Measurements from ENCODE around the gene FUCA1.
"Not testable (repeated sequence)": the region's sequence is repeated elsewhere in the genome, so short reads cannot be mapped to it uniquely, and the experiment has no call there.

The FUCA1 gene

DNA sequence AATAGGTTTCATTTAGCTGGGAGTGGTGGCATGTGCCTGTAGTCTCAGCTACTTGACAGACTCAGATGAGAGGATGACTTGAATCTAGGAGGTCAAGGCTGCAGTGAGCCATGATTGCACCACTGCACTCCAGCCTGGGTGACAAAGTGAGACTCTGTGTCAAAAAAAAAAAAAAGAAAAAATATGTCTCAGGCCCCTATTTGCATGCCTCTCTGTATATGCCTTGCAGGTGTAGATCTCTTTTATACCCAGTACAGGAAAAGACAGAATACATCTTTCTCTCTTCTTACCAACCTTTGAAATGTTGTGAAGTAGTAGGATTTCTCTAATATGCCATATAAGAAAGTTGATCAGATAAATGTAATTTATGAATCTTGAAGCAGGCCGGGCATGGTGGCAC, 38.6 kb upstream of the FUCA1 start:
- no peak for DNase-seq
- Histone ChIP-seq H3K27me3 (replicated peaks) (peaks cover 29% of the 10 kb centered on the region), H3K4me3 (ENCODE audit: low read depth, low read length) (no peak overlapping the region), H3K36me3 (replicated peaks) (no peaks in the 10 kb centered on the region), H3K27ac (no peak overlapping the region)
- TF ChIP-seq, protein P1, sequence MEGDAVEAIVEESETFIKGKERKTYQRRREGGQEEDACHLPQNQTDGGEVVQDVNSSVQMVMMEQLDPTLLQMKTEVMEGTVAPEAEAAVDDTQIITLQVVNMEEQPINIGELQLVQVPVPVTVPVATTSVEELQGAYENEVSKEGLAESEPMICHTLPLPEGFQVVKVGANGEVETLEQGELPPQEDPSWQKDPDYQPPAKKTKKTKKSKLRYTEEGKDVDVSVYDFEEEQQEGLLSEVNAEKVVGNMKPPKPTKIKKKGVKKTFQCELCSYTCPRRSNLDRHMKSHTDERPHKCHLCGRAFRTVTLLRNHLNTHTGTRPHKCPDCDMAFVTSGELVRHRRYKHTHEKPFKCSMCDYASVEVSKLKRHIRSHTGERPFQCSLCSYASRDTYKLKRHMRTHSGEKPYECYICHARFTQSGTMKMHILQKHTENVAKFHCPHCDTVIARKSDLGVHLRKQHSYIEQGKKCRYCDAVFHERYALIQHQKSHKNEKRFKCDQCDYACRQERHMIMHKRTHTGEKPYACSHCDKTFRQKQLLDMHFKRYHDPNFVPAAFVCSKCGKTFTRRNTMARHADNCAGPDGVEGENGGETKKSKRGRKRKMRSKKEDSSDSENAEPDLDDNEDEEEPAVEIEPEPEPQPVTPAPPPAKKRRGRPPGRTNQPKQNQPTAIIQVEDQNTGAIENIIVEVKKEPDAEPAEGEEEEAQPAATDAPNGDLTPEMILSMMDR (IDR thresholded peaks at IDR 0.05; ENCODE audit: low read depth, low read length, missing control alignments), result no peak
- in situ Hi-C loops (cut with HindIII; ENCODE audit: low pct_ligation_motif_present, low sequenced_read_pairs), result no loop called here

DNA sequence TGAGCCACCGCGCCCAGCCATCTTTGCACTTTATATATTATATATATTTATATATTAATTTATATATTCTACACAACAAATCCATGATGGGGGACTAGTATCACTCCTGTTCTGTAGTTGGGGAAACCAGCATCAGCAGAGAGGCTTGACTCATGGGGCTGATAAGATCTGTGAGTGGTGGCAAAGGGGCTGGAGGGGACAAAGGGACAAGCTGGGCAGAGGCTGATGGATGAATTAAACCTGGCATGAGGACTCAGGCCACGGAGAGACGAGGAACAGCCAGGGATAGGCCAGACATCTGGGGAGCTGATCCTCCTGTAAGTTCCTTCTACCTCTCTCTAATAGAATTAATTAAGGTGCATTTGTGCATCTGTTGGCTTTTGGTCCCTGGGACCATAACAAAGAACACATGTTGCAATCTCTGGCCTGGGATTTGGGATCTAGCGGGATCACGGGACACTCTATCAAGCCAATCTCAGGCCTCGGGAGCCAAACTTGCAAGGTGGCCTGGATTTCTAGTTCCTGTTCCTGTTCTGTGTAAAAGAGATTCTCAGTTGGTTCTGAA, 37.5 kb upstream of the FUCA1 start:
- no peak overlapping the region for H3K27ac ChIP-seq
- no peak for DNase-seq
- no peak overlapping the region for H3K4me3 ChIP-seq (ENCODE audit: low read depth, low read length)
- no peaks in the 10 kb centered on the region for H3K36me3 ChIP-seq (replicated peaks)
- peaks cover 29% of the 10 kb centered on the region for H3K27me3 ChIP-seq (replicated peaks)
- in situ Hi-C loops (cut with HindIII; ENCODE audit: low pct_ligation_motif_present, low sequenced_read_pairs), result no loop called here
- TF ChIP-seq, protein P1 (IDR thresholded peaks at IDR 0.05; ENCODE audit: low read depth, low read length, missing control alignments), result no peak

DNA sequence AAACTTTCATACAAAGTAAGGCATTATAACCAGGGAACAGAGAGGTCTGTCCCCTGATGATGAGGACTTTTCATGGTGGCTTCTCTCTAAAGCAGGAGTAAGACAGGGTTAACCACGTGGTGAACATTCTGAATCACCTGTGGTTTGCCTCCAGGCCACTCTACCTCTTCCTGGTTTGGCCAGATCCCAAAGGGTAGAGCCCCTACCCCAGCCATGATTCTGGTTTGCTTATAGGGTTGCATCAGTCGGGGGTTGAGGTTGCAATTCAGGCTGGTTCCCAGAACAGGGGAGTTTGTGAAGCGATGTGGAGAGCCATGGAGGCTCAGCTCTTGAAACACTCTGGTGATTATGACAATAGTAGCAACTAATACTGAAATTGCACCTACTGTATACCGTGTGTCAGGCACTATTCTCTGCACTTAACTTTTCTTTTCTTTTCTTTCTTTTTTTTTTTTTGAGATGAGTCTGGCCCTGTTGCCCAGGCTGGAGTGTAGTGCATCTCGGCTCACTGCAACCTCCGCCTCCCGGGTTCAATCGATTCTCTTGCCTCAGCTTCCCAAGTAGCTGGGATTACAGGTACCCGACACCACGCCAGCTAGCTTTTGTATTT, 36.8 kb upstream of the FUCA1 start:
- in situ Hi-C loops (cut with HindIII; ENCODE audit: low pct_ligation_motif_present, low sequenced_read_pairs), result no loop called here
- TF ChIP-seq, protein P1 (IDR thresholded peaks at IDR 0.05; ENCODE audit: low read depth, low read length, missing control alignments), result no peak
- Histone ChIP-seq H3K27ac (no peak overlapping the region), H3K27me3 (replicated peaks) (peaks cover 29% of the 10 kb centered on the region), H3K36me3 (replicated peaks) (no peaks in the 10 kb centered on the region), H3K4me3 (ENCODE audit: low read depth, low read length) (no peak overlapping the region)
- DNase-seq, result no peak

DNA sequence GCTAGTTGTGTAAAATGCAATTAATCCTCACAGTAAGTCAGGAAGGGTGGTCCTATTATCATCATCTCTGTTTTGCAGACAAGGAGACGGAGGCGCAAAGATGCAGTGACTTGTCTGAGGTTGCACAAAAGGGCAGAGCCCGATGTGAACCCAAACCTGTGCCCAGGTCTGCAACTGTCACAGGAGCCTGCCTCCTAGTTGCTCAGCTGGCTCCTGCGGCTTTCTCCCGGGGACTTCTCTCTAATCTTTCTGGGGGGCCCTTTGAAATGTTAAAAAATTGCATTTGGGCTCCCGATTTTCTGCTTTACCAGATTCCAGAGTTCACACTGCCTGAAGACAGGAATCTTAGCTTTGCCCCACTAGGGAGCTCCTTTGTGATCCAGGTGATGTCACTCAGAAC, 35.7 kb upstream of the FUCA1 start:
- in situ Hi-C loops (cut with HindIII; ENCODE audit: low pct_ligation_motif_present, low sequenced_read_pairs), result no loop called here

DNA sequence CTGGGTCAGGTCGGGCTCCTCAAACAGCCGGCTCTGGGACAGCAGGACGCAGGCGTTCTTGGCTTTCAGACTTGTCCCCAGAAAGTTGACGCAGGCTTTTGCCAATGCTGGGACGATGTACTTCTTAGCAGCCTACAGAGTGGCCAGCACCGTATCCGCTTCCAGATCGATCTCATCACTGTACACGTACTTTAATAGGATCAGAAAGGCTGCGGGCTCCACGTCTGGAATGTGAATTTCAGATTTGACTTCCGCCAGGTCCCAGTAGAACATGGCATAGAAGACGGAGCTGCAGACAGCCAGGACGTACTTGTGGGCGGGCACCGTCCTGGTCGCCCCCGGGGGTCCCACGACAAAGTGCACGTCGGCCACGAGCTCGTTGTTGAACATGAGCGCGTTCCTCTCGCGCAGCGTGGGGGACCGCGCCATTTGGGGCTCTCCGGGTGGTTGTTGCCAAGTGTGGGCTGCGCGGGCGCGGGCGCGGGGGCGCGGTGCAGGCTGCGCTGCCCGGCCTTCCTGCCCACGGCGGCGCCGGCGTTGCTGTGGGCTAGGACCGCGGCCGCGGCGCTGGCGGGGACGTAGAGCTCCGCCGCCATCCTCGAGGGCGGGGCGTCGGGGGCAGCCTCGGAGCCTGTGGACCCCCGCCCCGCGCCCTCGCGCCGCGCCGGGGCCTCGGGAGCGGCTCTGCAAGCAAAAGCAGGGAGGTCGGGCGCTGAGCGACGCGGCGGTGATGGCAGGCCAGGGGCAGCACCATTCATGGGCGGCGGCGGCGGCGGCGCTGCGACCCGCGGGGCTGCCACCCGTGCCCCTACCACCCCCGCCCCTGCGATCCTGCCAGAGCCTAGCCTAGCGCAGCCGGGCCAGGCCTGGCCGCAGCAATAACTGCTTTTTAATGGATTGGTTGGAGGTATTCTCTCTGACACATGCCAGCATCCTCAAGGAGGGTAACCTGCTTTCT, 34.5 kb upstream of the FUCA1 start:
- Histone ChIP-seq H3K27ac (no peak overlapping the region), H3K36me3 (replicated peaks) (no peaks in the 10 kb centered on the region), H3K4me3 (ENCODE audit: low read depth, low read length) (peak overlapping the region; percentile 15), H3K27me3 (replicated peaks) (peaks cover 29% of the 10 kb centered on the region)
- TF ChIP-seq, protein P1 (IDR thresholded peaks at IDR 0.05; ENCODE audit: low read depth, low read length, missing control alignments), result no peak
- no peak for DNase-seq
- in situ Hi-C loops (cut with HindIII; ENCODE audit: low pct_ligation_motif_present, low sequenced_read_pairs), result no loop called here

More for the DNA sequence above, 35.7 kb upstream of the FUCA1 start:
- TF ChIP-seq, protein P1 (IDR thresholded peaks at IDR 0.05; ENCODE audit: low read depth, low read length, missing control alignments), result no peak
- DNase-seq, result no peak
- Histone ChIP-seq H3K27me3 (replicated peaks) (peaks cover 29% of the 10 kb centered on the region), H3K36me3 (replicated peaks) (no peaks in the 10 kb centered on the region), H3K4me3 (ENCODE audit: low read depth, low read length) (no peak overlapping the region), H3K27ac (no peak overlapping the region)

DNA sequence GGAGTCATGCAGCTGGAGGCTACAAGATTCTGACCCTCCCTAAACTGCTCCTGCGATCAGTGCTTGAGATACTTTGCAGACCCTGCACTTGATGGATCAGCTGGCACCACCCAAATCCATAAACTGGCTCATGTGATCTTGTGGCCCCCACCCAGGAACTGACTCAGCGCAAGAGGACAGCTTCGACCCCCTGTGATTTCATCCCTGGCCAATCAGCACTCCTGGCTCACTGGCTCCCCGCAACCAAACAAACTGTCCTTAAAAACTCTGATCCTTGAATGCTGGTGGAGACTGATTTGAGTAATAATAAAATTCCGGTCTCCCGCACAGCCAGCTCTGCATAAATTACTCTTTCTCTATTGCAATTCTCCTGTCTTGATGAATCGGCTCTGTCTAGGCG, 31.9 kb upstream of the FUCA1 start:
- H3K27me3 ChIP-seq (replicated peaks), result peaks cover 24% of the 10 kb centered on the region
- in situ Hi-C loops (cut with HindIII; ENCODE audit: low pct_ligation_motif_present, low sequenced_read_pairs); H3K36me3 ChIP-seq (replicated peaks): not testable (repeated sequence)

More for the DNA sequence above, 31.9 kb upstream of the FUCA1 start:
- not testable (repeated sequence) for H3K27ac ChIP-seq; DNase-seq; H3K4me3 ChIP-seq (ENCODE audit: low read depth, low read length)
